Measurements from ENCODE around the gene RNASE2. TPM values are rescaled to one million over a fixed set of nuclear protein-coding genes. Genes with fewer than 3 reads are reported as not detected.
A peak's percentile ranks its signal among the peaks of the same experiment; 100 is the strongest.

The RNASE2 gene
- total RNA-seq, 1 donor from 2014 or later: not detected

- H3K4me3 ChIP-seq: no peak overlapping the region
- intact Hi-C loops (cut with DNase I): no loop called here
- no peaks in the 10 kb centered on the region for H3K9me3 ChIP-seq
- no peaks in the 10 kb centered on the region for H3K4me1 ChIP-seq
- no peak for TF ChIP-seq CTCF (IDR thresholded peaks at IDR 0.05)
- no peaks in the 10 kb centered on the region for H3K27me3 ChIP-seq
- peak overlapping the region in 1 of 2 donors; percentile 28 for H3K27ac ChIP-seq
- H3K36me3 ChIP-seq: peaks cover 36 to 40% of the 10 kb centered on the region in 2 donors
- DNase-seq (ENCODE audit: low spot score in 2 of 2): no peak
These were observed 42.9 kb downstream of the RNASE2 start for GRCh38 chr14:20998139-20998538.

- no peak for DNase-seq (ENCODE audit: low spot score in 2 of 2)
- H3K27ac ChIP-seq: peak within 1 kb of the TSS in 1 of 2 donors; percentile 28
- no peak within 1 kb of the TSS for H3K4me3 ChIP-seq
- intact Hi-C loops (cut with DNase I): no loop called here
- H3K4me1 ChIP-seq: no peaks in the 10 kb centered on the region
- peaks cover 30 to 33% of the 10 kb centered on the region in 2 donors for H3K36me3 ChIP-seq
- TF ChIP-seq CTCF (IDR thresholded peaks at IDR 0.05): no peak
- no peaks in the 10 kb centered on the region for H3K27me3 ChIP-seq
- no peaks in the 10 kb centered on the region for H3K9me3 ChIP-seq
These were observed 43.5 kb downstream of the RNASE2 start, which contains the start of gene SLC39A2 for GRCh38 chr14:20998674-20999366. TSS of gene SLC39A2 (plus strand) at chr14:20999293. CDS start at chr14:20999447, 154 bp downstream.

- no peaks in the 10 kb centered on the region for H3K4me1 ChIP-seq
- no peaks in the 10 kb centered on the region for H3K9me3 ChIP-seq
- no peak overlapping the region for H3K27ac ChIP-seq
- no peaks in the 10 kb centered on the region for H3K27me3 ChIP-seq
- intact Hi-C loops (cut with DNase I): no loop called here
- peaks cover 22 to 25% of the 10 kb centered on the region in 2 donors for H3K36me3 ChIP-seq
- no peak overlapping the region for H3K4me3 ChIP-seq
- no peak for TF ChIP-seq CTCF (IDR thresholded peaks at IDR 0.05)
- DNase-seq (ENCODE audit: low spot score in 2 of 2): no peak
These were observed 44.3 kb downstream of the RNASE2 start for GRCh38 chr14:20999591-20999990.

GRCh38 chr14:21001218-21001617 lies 45.9 kb downstream of the RNASE2 start:
- no peak for TF ChIP-seq CTCF (IDR thresholded peaks at IDR 0.05)
- H3K9me3 ChIP-seq: no peaks in the 10 kb centered on the region
- DNase-seq (ENCODE audit: low spot score in 2 of 2): no peak
- intact Hi-C loops (cut with DNase I): no loop called here
- no peaks in the 10 kb centered on the region for H3K4me1 ChIP-seq
- no peak overlapping the region for H3K27ac ChIP-seq
- H3K4me3 ChIP-seq: no peak overlapping the region
- H3K27me3 ChIP-seq: no peaks in the 10 kb centered on the region
- peaks cover 6 to 9% of the 10 kb centered on the region in 2 donors for H3K36me3 ChIP-seq

- no peaks in the 10 kb centered on the region for H3K9me3 ChIP-seq
- no peak for DNase-seq (ENCODE audit: low spot score in 2 of 2)
- intact Hi-C loops (cut with DNase I): no loop called here
- H3K36me3 ChIP-seq: no peaks in the 10 kb centered on the region
- H3K27me3 ChIP-seq: no peaks in the 10 kb centered on the region
- H3K4me1 ChIP-seq: no peaks in the 10 kb centered on the region
- no peak overlapping the region for H3K27ac ChIP-seq
- no peak for TF ChIP-seq CTCF (IDR thresholded peaks at IDR 0.05)
- H3K4me3 ChIP-seq: no peak overlapping the region
These were observed 48.6 kb downstream of the RNASE2 start for GRCh38 chr14:21003788-21004346.

Other genes starting within 250 kb of the RNASE2 start
- not detected for gene EDDM3A, start 209.6 kb upstream of the RNASE2 start, total RNA-seq
- not detected for gene EDDM3B, start 187.1 kb upstream of the RNASE2 start, total RNA-seq
- gene RNASE6, start 174.2 kb upstream of the RNASE2 start, total RNA-seq: 0.96 TPM
- gene RNASE1, start 152.6 kb upstream of the RNASE2 start, total RNA-seq: 515 TPM
- gene RNASE3, start 64.1 kb upstream of the RNASE2 start, total RNA-seq: not detected
- 38.8 TPM for gene METTL17, start 34.5 kb downstream of the RNASE2 start, total RNA-seq
- gene SLC39A2, start 43.8 kb downstream of the RNASE2 start, total RNA-seq: not detected
- gene NDRG2, start 69.6 kb downstream of the RNASE2 start, total RNA-seq: 216 TPM
- not detected for gene TPPP2, start 74.7 kb downstream of the RNASE2 start, total RNA-seq
- not detected for gene RNASE13, start 79.3 kb downstream of the RNASE2 start, total RNA-seq
- gene RNASE7, start 86.9 kb downstream of the RNASE2 start, total RNA-seq: not detected
- not detected for gene RNASE8, start 102.3 kb downstream of the RNASE2 start, total RNA-seq
- 64.8 TPM for gene ARHGEF40, start 114.8 kb downstream of the RNASE2 start, total RNA-seq
- 62.9 TPM for gene ZNF219, start 143.2 kb downstream of the RNASE2 start, total RNA-seq
- gene TMEM253, start 145.6 kb downstream of the RNASE2 start, total RNA-seq: not detected
- not detected for gene OR5AU1, start 200.6 kb downstream of the RNASE2 start, total RNA-seq